Stimulated activated CD4-positive, alpha-beta T cell treated with anti-CD3 and anti-CD28 coated beads, Interleukin-4, amount 100 ng/mL, for 1 hour (primary cell): ENCODE measurements around the gene ZMIZ1.

Experiments
- DNase-seq: peaks from one replicate; pipeline ENCODE4 v3.0.0-alpha.2; 2020

The ZMIZ1 gene

DNA sequence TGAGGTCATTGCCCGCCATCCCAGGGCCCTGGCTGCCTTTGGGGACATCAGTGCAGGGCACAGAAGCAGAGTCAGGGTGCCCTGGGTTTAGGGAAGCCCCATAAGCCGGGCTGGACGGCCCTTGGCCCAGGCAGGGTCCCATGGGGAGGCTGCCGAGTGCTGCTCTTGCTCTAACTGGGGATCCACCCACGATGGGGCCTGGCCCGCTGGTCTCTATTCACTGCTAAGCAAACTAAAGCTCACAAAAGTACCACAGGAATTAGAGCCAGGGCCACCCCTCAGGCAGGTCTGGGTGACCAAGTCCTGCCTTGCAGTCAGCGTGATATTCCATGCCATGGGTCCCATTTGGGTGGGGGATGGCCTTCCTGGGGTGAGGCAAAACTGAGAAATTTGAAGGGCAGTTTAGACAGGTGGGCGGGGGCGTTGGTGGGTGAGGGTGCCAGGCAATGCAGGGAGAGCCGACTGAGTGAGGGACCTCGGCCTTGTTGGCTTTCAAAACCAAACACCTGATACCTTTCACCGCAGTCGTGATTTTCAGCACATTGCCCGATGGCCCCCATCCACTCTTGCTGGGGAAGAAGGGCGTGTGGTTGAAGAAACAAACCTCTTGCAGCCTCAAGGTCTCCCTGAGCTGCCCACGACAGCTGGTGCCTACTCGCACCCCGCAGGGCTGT, 185.7 kb downstream of the ZMIZ1 start:
- DNase-seq = no peak

DNA sequence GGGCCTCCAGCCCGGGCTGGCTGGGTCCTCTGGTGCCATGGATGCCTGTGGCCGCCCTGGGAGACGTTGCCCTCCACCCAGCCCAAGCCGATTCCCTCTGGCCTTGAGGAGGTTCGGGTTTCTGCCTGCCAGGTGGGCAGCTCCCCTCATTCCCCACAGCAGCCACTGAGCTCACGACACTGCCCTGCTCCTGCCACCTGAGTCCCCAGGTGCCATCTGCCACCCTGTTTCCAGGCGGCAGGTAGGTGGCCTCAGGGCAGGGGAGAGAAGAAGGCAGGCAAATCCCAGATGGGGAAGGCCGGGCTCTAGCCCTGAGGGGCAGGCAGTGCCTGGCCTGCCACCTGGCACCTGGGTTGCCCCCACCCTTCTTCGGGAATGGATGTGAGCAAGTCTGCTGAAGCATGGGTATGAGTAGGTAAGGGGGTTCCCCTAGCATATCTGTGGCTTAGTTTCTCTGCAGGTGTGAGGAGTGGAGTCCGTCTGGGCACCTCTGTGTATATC, 186.3 kb downstream of the ZMIZ1 start:
- DNase-seq = no peak

GRCh38 chr10:79256264-79256806, 187.6 kb downstream of the ZMIZ1 start:
- DNase-seq = no peak

DNA sequence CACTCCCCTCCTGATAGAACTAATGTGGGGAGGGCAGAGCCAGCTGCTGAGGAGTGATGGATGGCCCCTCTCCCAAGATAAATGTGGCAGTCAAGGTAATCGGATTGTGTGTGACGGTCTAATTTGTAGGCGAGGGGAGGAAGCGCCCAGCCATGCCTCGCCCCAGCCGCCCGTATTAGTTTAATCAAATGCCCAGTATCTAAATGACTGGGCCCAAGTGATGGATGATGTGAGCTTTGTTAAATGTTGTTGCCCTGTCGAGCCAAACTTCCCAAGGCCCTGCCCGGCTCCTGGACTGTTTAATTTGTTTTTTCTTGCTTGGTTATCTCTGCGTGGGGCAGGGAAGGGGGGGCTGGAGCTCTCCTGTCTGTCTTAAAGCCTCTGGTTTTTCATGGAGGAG, 190.1 kb downstream of the ZMIZ1 start:
- DNase-seq = no peak

DNA sequence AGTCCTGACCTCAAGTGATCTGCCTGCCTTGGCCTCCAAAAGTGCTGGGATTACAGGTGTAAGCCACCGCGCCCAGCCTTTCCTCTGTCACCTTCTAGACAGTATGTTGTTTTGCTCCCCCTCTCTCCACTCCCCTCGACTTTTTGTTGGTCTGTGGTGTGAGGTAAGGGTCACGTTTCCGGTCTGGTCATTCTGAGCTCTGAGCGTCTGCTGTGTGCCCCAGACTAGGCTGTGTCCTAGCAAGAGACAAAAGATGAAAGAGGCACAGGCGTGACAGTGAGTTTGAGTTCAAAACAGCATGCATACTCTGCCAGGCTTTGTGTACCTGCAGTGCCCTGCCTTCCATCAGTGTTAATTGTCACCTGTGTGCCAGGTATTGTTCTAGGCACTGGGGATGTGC, 191.1 kb downstream of the ZMIZ1 start:
- DNase-seq = no peak

DNA sequence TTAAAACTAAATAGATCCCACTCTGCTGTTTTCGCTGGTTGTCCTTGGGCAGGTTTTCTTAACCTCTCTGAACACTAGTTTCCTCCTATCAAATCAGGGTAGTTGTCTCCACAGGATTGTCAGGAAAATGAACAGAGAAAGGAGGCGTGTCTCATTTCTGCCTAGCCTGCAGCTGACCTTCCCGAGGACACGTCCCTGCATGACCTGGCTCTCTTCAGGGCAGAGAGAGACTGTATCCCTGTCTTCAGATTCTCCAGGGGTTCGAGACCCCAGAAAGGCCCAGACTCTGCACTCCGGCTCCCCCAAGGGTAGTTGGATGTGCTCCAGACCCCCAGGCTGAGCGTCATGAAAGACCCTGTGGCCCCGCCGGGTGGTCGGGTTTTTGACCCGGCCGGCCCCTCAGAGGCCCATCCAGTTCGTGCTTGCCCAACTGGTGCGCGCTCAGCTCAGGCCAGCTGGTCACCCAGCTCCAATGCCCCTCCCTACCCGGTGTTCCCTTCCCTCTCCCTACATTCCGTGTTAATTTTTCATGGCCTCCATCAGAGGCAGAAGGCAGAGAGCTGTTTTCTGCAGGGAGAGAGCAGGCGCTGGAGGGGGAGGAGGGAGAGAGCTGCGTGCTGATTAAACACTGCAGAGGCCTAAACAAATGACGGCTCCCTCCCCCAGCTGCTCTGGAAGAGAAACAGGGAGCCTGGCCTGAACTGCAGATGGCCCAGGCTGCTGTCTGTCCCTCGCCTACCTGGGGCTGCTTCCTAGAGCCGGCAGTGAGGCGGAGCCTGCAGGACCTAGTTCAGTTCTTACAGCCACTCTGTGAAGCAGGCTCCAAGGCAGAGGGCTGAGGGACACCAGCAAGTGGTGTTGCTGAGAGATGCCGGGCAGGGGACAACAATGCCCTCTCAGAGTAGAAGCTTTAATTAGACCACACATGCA, 192.3 kb downstream of the ZMIZ1 start:
- no peak for DNase-seq

- no peak for DNase-seq
Measured at GRCh38 chr10:79262131-79262530, 193.4 kb downstream of the ZMIZ1 start.

DNA sequence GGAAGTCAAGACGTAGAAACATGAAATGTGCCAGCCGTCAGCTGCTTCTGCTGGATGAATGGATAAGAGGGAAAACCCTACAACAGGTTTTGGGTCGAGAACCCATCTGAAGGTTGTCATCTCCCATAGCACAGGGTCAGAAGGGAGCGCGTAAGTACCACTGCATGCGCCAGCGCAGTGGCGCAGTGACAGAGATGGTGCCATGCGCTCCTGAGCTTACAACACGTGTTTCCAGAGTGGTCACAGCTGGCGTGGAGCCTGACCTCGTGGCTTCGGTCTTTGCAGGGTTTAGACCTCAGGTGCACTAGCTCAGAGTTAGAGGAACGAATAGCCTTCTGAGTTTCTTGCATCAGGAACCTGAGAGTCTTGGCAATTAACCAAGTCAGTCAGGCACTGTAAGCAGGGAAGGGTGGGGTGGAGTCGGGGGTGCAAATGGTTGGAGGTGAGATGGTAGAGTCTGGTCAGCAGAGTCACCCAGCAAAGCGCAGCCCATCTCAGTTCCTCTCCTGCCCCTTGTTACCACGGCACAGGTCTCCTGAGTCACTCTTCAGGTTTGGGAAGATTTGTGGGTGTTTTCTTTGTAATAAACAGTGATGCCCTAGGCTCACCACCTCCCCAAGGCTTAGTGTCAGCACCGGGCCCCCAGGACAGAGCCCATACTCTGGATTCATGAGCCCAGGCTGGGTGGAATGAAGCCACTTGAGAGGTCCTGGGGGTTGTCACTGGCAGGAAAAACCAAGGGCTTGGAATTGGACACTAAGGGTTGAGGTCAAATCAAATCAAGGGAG, 194.4 kb downstream of the ZMIZ1 start:
- no peak for DNase-seq

DNA sequence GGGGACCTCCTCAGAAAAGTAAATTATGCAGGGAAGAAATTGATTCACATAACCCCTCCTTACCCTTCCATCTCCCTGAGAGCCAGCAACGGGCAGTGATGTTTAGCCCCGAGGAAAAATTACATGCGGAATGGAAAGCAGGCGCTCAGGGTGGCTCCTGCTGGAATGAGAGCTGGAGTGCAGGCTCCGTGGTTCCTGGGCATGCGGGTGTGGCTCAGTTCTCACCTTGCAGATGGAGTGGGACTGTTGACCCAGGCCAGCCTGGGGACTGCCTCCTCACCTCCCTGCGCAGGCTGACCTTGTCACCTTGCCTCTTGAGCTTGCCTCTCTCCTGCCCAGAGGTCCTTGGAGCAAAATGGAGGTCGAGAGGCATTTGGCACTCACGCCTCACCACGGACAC, 195.2 kb downstream of the ZMIZ1 start:
- DNase-seq = no peak

GRCh38 chr10:79264942-79265341, 196.2 kb downstream of the ZMIZ1 start:
- no peak for DNase-seq

GRCh38 chr10:79266084-79266483, 197.3 kb downstream of the ZMIZ1 start:
- DNase-seq = no peak

GRCh38 chr10:79266543-79267312, 198.0 kb downstream of the ZMIZ1 start:
- no peak for DNase-seq

DNA sequence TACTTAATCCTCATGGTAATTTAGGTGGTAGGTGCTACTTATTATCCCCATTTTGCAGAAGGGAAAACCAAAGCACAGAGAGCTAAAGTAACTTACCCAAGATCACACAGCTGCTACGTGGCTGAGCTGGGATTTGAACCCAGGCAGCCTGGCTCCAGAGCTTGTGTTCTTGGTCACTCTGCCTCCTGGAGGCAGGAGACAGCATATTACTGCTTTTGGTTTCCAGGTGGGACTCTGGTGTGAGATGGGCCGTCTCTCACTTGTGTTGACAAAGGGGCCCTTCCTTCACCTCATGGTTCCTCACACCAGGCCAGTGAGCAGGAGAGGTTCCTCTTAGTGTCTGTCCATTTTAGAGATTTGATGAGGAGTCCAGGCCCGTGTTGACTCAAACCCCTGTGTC, 198.7 kb downstream of the ZMIZ1 start:
- no peak for DNase-seq

- no peak for DNase-seq
Measured at GRCh38 chr10:79268161-79268601, 199.4 kb downstream of the ZMIZ1 start.

DNA sequence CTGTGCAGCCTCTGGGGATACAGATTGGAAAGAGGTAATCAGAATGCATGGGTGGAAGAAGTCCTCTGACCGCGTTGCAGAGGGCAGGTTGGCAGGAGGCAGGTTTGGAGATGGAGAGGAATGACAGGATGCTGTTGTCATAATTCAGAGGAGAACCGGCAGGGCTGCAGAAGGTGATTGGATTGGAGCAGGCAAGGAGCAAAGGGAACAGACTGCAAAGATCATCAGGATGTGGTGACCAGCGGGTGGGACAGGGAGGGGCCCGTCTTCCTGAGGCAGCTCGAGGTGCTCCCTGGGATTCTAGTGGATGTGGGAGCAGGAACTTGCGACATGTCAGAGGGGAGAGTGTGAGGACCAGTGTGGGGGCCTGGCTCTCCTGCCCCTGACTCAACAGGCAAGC, 200.0 kb downstream of the ZMIZ1 start:
- no peak for DNase-seq

DNA sequence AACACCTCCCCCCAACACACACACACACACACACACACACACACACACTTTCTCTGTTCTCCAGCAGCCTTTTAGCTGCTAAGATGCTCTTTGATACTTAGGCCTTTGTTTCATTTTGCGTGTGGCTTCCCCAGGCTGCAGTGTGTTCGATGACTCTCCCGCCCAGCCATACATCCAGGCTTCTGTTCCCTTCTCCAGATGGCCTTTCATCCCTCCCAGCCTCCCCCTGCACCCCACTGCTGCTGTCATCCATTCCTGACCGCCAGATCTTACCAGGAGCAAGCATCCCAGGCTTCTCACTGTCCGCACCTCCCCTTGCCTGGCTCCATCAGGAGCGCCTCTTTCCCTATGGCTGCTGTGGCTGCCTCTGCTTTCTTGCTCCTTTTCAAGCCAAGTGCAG, 200.7 kb downstream of the ZMIZ1 start:
- no peak for DNase-seq

DNA sequence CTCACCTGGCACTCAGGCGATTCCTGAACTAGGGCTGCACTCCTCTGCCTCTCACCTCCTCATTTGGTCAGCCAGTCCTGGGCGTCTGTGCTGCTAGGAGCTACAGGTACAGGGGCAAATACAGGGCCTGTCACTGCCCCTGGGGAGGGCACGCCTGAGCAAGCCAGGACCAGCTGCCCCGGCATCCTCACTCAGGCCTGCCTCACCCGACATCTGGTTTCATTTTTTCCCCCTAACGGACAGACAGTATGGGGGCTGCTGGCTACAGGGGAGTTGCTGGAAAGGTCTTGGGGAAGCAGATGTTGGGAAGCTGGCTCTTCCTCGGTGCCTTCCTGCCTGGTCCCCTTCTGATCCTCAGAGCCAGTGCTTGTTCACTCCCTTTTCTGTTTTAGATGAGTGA, 201.2 kb downstream of the ZMIZ1 start:
- no peak for DNase-seq

DNA sequence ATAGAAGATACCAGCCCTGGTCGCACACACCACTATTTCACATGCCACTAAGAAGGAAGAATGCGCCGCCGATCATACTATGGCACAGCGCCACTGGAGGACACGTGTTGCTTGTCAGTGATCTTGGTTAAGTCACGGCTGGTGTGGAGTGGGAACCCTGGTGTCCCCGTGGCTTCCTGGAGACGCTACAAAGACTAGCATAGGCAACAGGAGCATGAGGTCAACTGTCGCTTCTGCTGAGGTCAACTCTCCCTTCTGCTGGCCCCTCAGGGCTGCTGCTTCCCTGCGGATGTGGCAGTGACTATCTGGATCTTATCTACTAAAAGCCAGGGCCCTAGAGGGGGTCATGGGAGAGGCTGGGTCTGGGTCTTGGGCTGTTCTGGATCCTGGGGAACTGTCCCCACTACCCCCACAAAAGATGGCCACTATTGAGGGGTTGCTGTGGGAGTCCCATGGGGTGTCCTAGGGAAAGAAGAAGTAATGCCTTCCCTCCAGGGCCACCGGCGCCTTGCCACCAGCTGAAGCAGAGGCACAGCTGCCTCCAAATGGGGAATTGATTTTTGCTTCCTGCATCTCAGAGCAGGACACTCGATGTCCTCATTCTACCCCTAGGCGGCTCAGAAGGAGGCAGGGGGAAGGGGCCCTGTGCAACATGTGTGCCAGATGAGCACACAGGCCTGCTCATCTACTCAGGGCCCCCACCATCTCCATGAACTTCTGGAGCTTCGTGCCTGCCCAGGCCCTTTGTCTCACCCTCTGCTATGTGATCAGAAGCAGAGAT, 201.9 kb downstream of the ZMIZ1 start:
- no peak for DNase-seq

- DNase-seq = no peak
Measured at GRCh38 chr10:79272353-79272752, 203.6 kb downstream of the ZMIZ1 start.

DNA sequence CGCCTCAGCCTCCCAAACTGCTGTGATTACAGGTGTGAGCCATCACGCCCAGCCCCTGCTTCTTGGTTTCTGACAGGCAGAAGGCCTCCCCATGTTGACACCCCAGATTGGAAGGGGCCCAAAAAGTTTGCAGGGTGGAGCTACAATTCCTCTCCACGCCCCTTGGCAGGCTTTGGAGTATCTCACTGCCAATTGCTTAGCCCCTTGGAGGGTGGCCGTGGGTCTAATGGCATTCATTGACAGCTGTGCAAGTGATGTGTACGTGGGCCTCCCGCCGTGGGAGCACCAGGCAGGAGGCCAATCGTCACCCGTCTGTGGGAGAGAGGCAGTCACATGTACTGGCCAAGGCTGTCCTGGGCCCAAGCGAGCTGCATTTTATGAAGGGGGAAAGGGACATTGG, 204.8 kb downstream of the ZMIZ1 start:
- DNase-seq = no peak
